Common myeloid progenitor, CD34-positive (primary cell): ENCODE data around the gene ST3GAL6.

Experiments used
- CTCF ChIA-PET: fragments of 350-600 bp; sonication (Branson Sonifier 250); formaldehyde crosslinking; loops from one replicate; lab custom pipeline; 2021; ENCODE audit warnings: antibody characterized with exemption; lab: Charles Lee
- POLR2A ChIA-PET: fragments of 350-600 bp; sonication (Branson Sonifier 250); formaldehyde crosslinking; loops from one replicate; lab custom pipeline; 2021; ENCODE audit warnings: antibody characterized with exemption; lab: Charles Lee
- DNase-seq, 3 donors: peaks; one replicate each; pipeline versions ENCODE4 v3.0.0 to v3.0.0-alpha.2; 2013
- H3K27ac ChIP-seq, 2 experiments: 1 replicate in 1 of 2; 2 replicates in 1 of 2; pipeline ENCODE4 v1.7.0; 2013; ENCODE audit warnings: inconsistent platforms in 2 of 2, low read length in 2 of 2, mild to moderate bottlenecking in 2 of 2, low read depth in 1 of 2, moderate library complexity in 1 of 2; ENCODE audit not compliant: severe bottlenecking in 2 of 2, insufficient read depth in 1 of 2, poor library complexity in 1 of 2
- H3K27me3 ChIP-seq, 5 experiments: replicated peaks in 2 of 5; 1 replicate in 3 of 5; 2 replicates in 2 of 5; pipeline versions ENCODE4 v1.6.1 to v1.7.0; 2013; ENCODE audit warnings: low read length in 4 of 5, mild to moderate bottlenecking in 2 of 5, moderate library complexity in 2 of 5, inconsistent platforms in 1 of 5; ENCODE audit not compliant: insufficient read depth in 5 of 5, control insufficient read depth in 4 of 5
- H3K36me3 ChIP-seq, 4 experiments: 1 replicate in 2 of 4; 2 replicates in 2 of 4; pipeline versions ENCODE4 v1.6.1 to v1.7.0; 2013; ENCODE audit warnings: low read length in 3 of 4, control low read depth in 1 of 4, mild to moderate bottlenecking in 1 of 4; ENCODE audit not compliant: control insufficient read depth in 4 of 4, insufficient read depth in 4 of 4
- H3K4me1 ChIP-seq, 4 experiments: 1 replicate in 3 of 4; 2 replicates in 1 of 4; pipeline versions ENCODE4 v1.6.1 to v1.7.1; 2013; ENCODE audit warnings: low read length in 3 of 4, mild to moderate bottlenecking in 3 of 4, control low read depth in 1 of 4, inconsistent platforms in 1 of 4, moderate library complexity in 1 of 4; ENCODE audit not compliant: control insufficient read depth in 4 of 4, insufficient read depth in 4 of 4; ENCODE audit errors: control extremely low read depth in 1 of 4
- H3K4me3 ChIP-seq, 7 experiments: 1 replicate in 4 of 7; 2 replicates in 3 of 7; pipeline versions ENCODE4 v1.5.1 to v1.7.0; 2013; ENCODE audit warnings: mild to moderate bottlenecking in 7 of 7, low read length in 6 of 7, moderate library complexity in 6 of 7, inconsistent platforms in 2 of 7, low read depth in 2 of 7, control low read depth in 1 of 7; ENCODE audit not compliant: insufficient read depth in 4 of 7, control insufficient read depth in 1 of 7; ENCODE audit errors: extremely low read depth in 1 of 7
- H3K9me3 ChIP-seq, 5 experiments: 1 replicate in 4 of 5; 2 replicates in 1 of 5; pipeline versions ENCODE4 v1.6.1 to v1.7.1; 2013; ENCODE audit warnings: low read length in 4 of 5, mild to moderate bottlenecking in 2 of 5, inconsistent platforms in 1 of 5, low read depth in 1 of 5, moderate library complexity in 1 of 5; ENCODE audit not compliant: control insufficient read depth in 4 of 5, insufficient read depth in 2 of 5; ENCODE audit errors: control extremely low read depth in 1 of 5
- WGBS: methylation state at CpG from one replicate; pipeline ENCODE4 v1.1.5; 2013; ENCODE audit not compliant: insufficient coverage; 5-methylcytosine and 5-hydroxymethylcytosine counted together

Gene ST3GAL6

DNA sequence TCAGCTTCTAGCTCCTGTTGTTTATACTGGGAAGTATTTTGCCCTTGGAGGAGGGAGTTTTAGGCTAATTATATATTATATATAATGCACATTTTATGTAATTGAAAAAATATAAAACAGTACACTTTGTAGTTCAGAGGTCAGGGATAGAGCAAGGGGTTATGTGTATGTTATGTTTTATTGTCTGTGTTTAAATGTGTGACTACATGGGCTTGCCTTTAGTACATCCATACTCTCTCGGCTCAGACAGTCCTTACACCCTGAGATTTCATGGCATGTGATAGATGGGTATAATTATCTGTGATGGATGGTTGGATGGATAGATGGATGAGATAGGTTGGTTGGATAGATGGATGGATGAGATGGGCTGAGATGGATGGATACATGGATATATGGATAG is 17.4 kb upstream of the ST3GAL6 start:
- no peaks in the 10 kb centered on the region for H3K27me3 ChIP-seq
- H3K9me3 ChIP-seq: no peaks in the 10 kb centered on the region
- H3K4me1 ChIP-seq: no peaks in the 10 kb centered on the region
- ChIA-PET POLR2A (no interaction called here), CTCF (no interaction called here)
- no peak for DNase-seq
- no CpG with 5 or more reads among the region's 1 CpG for WGBS
- H3K27ac ChIP-seq: no peak overlapping the region
- no peak overlapping the region for H3K4me3 ChIP-seq
- peaks cover 0 to 3% (median under 1%) of the 10 kb centered on the region in 4 experiments for H3K36me3 ChIP-seq

GRCh38 chr3:98746122-98746521 is 17.0 kb upstream of the ST3GAL6 start:
- CTCF ChIA-PET: no interaction called here
- H3K36me3 ChIP-seq: peaks cover 0 to 3% (median under 1%) of the 10 kb centered on the region in 4 experiments
- H3K9me3 ChIP-seq: no peaks in the 10 kb centered on the region
- H3K27ac ChIP-seq: no peak overlapping the region
- POLR2A ChIA-PET: no interaction called here
- H3K27me3 ChIP-seq: no peaks in the 10 kb centered on the region
- no peaks in the 10 kb centered on the region for H3K4me1 ChIP-seq
- WGBS: 95% methylated on average over 4 of the region's 4 CpGs
- H3K4me3 ChIP-seq: no peak overlapping the region
- DNase-seq: no peak

DNA sequence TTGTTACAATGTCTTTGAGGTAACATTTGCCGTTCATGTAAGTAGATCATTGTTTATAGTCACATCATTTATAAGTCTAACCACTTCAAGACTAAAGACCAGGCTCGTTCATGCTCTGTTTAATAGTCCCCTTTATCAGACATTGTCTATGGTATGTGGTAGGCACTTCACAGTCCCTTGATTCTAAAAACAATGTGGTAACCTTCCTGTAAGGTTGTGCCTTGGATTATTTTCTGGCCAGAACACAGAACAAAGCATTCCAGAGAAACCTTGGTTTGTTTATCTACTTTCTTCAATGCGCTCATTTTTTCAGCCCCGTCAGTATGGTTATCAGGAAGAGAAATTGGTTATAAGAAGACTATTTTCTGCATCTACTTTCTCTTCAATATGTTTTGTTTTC is 16.3 kb upstream of the ST3GAL6 start:
- H3K9me3 ChIP-seq: no peaks in the 10 kb centered on the region

GRCh38 chr3:98750276-98750919 is 12.7 kb upstream of the ST3GAL6 start:
- no peak overlapping the region for H3K27ac ChIP-seq
- H3K4me3 ChIP-seq: no peak overlapping the region
- WGBS: 100% methylated on average over 1 of the region's 1 CpG
- H3K36me3 ChIP-seq: peaks cover 0 to 2% (median 0%) of the 10 kb centered on the region in 4 experiments
- no peak for DNase-seq
- ChIA-PET POLR2A (interaction anchor here (0.6 kb wide), 1 partner anchor 684 kb away, joined by 3 read pairs; no protein-coding TSS in a partner anchor), CTCF (interaction anchor here (0.7 to 1.3 kb wide), 3 partner anchors 10 to 149 kb away, joined by 3 to 4 read pairs (median 3); no protein-coding TSS in a partner anchor)
- no peaks in the 10 kb centered on the region for H3K4me1 ChIP-seq
- H3K9me3 ChIP-seq: no peaks in the 10 kb centered on the region
- no peaks in the 10 kb centered on the region for H3K27me3 ChIP-seq

More for the DNA sequence above, 16.3 kb upstream of the ST3GAL6 start:
- H3K4me3 ChIP-seq: no peak overlapping the region
- ChIA-PET CTCF (no interaction called here), POLR2A (no interaction called here)
- DNase-seq: no peak
- H3K27me3 ChIP-seq: no peaks in the 10 kb centered on the region
- peaks cover 0 to 3% (median under 1%) of the 10 kb centered on the region in 4 experiments for H3K36me3 ChIP-seq
- 100% methylated on average over 1 of the region's 4 CpGs for WGBS
- H3K4me1 ChIP-seq: no peaks in the 10 kb centered on the region
- no peak overlapping the region for H3K27ac ChIP-seq

- WGBS: 100% methylated on average over 2 of the region's 3 CpGs
- ChIA-PET CTCF (interaction anchor here (1.7 kb wide), 1 partner anchor 7 kb away, joined by 6 read pairs; no protein-coding TSS in a partner anchor), POLR2A (no interaction called here)
- no peaks in the 10 kb centered on the region for H3K9me3 ChIP-seq
- no peaks in the 10 kb centered on the region for H3K36me3 ChIP-seq
- DNase-seq: no peak
- no peaks in the 10 kb centered on the region for H3K27me3 ChIP-seq
- H3K4me1 ChIP-seq: peaks cover 0 to 11% (median 0%) of the 10 kb centered on the region in 4 experiments
- H3K4me3 ChIP-seq: no peak overlapping the region
- no peak overlapping the region for H3K27ac ChIP-seq
These were observed 8.7 kb upstream of the ST3GAL6 start for GRCh38 chr3:98754483-98754882.

DNA sequence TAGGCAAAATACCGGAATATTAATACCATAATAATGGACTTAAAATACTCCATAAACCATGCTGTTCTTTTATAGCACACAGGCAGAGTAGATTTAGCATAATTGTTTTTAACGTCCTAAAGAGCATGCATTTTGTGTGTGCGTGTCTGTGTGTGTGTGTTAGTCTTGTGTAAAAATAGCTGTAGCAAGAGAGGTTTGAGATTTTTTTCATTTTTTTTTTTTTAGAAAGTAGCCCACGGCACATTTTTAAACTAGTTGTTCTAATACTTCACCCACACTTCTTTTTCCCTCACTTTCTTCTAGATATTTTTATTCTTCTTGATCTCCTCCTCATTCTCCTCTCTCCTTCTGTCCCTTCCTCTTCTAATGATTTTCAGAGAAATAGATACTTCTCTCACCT is 7.5 kb upstream of the ST3GAL6 start:
- Histone ChIP-seq H3K4me1 (peaks cover 0 to 18% (median 0%) of the 10 kb centered on the region in 4 experiments), H3K27me3 (no peaks in the 10 kb centered on the region), H3K9me3 (no peaks in the 10 kb centered on the region), H3K36me3 (no peaks in the 10 kb centered on the region), H3K27ac (no peak overlapping the region), H3K4me3 (no peak overlapping the region)
- DNase-seq: no peak
- CTCF ChIA-PET: interaction anchor here (0.6 to 1.7 kb wide), 3 partner anchors 8 to 59 kb away, joined by 3 to 4 read pairs (median 3); no protein-coding TSS in a partner anchor
- 82% methylated on average over 3 of the region's 4 CpGs for WGBS
- POLR2A ChIA-PET: interaction anchor here (0.7 kb wide), 1 partner anchor 9 kb away, joined by 3 read pairs; no protein-coding TSS in a partner anchor

DNA sequence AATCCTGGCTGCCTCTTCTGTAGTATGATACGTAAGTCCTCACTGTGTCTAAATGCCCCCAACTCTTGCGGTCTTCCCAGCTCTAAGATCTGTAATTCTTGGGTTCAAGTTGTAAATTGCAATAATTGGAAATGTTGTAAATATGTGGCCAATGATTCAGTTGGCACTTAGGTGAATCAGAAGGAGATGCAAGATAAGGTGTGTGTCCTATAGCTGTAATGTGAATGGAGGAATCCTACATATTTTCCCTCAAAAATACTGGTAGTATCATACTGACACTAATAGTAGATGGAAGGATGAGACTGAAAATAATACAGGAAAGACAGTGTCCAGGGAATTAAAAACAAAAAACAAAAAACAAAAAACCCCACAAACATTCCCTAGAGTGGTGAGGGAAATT is 3.5 kb upstream of the ST3GAL6 start:
- CTCF ChIA-PET: interaction anchor here (1.0 to 1.1 kb wide), 2 partner anchors 10 to 156 kb away, joined by 3 to 4 read pairs; no protein-coding TSS in a partner anchor
- no peaks in the 10 kb centered on the region for H3K36me3 ChIP-seq
- POLR2A ChIA-PET: no interaction called here
- 100% methylated on average over 1 of the region's 2 CpGs for WGBS
- H3K27me3 ChIP-seq: no peaks in the 10 kb centered on the region
- H3K4me1 ChIP-seq: peaks cover 25 to 54% (median 33%) of the 10 kb centered on the region in 4 experiments
- H3K4me3 ChIP-seq: no peak overlapping the region
- no peaks in the 10 kb centered on the region for H3K9me3 ChIP-seq
- no peak overlapping the region for H3K27ac ChIP-seq
- DNase-seq: no peak
